KBM-7 (cell line): Measurements from ENCODE around the gene FAM90A1.
"Not testable (repeated sequence)": the region's sequence is repeated elsewhere in the genome, so short reads cannot be mapped to it uniquely, and the experiment has no call there.

Experiments used
- DNase-seq: peaks from one replicate; pipeline ENCODE4 v3.0.0-alpha.2; 2015
- in situ Hi-C: fragments of 300-500 bp; cut with MboI; formaldehyde crosslinking; loops from 2 replicates; pipeline ENCODE4 v1.14.3; 2020; ENCODE audit warnings: low sequenced_read_pairs, low pct_unique_long_range_greater_than_20kb, mixed read lengths

Gene FAM90A1

DNA sequence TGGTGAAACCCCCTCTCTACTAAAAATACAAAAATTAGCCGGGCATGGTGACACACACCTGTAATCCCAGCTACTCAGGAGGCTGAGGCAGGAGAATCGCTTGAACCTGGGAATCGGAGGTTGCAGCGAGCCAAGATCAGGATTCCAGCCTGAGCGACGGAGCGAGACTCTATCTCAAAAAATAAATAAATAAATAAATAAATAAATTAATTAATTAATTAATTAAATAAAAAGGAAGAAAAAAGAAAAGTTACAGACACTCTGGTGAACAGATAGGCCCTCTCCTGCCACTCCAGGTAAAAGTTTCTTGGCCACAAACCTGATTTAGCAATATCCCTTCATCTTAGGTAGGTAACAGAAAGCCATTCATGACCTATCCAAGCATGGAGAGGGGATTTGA is 44.5 kb downstream of the FAM90A1 start:
- in situ Hi-C loops, DNase-seq: not testable (repeated sequence)

DNA sequence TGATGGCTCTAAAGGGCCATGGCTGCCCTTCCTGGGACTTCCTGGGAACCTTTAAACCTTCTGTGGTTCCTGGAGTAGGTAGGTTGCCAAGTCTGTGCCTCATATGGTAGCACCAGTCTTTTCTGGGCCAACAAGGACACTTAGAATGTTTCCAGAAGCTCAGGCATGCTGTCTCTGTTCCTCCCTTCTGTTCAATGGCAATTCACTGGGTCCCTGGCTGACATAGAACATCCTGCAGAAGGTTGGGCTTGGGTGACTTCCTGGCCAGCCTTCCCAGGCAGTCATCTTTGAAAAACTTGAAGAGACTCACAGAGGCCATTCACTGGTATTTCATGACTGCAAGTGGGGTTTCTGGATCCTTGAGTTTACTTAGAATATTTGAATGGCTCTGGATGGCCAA is 46.1 kb downstream of the FAM90A1 start:
- in situ Hi-C loops, DNase-seq: not testable (repeated sequence)

DNA sequence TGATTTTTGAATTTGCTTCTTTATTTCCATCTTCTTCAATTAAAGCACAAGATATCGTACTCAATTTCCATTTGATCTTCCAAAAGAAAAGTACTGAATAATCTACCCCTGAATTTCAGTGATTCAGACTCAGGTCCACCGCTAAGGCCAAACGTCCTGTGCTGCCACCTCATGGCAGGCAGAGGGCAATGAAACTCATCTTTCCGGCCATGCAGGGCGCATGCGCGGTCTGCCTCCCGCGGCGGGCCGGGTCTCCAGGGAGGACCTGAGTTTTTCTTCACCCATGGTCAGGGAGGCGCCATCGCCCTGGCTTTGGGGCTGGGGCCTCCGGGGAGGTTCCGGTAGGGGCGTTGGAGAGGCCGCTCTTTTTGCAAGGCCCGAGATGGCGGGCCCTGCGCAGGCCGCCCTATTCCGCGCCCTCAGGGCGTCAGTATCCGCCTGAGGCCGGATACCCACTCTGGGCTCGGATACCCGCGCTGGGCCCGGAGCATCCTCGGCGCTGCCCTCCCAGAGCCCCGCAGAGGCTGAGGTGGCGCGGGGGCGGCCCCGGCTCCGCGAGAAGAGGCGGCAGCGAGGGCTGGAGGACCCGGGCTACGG is 47.3 kb downstream of the FAM90A1 start:
- DNase-seq = peak; percentile 70
- in situ Hi-C loops = not testable (repeated sequence)

DNA sequence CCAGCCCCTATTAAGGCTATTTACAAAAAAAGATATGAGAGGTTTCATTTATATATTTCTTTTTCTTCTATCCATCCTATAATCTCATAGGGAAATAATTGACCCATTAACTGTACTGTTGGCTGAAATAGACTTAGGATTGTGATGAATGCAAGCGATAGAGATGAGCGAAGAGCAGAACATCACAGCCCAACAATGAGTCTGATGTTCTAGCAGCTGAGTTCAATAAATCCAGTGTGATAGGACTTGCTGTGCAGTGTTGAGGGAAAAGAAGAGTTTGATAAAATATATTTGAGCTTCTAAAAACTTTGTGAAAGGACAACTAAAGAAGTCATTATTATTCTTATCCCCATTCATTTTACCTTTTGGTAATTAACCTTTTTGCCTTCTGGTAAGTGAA is 54.5 kb downstream of the FAM90A1 start:
- in situ Hi-C loops, DNase-seq: not testable (repeated sequence)
